HG03571 (cell line): ENCODE data around the gene FBN1.

Experiments
- ATAC-seq: cut with Tn5 transposase; IDR thresholded peaks from one replicate; pipeline ENCODE4 v1.9.1; 2021; ENCODE audit not compliant: unreplicated experiment

Gene FBN1

DNA sequence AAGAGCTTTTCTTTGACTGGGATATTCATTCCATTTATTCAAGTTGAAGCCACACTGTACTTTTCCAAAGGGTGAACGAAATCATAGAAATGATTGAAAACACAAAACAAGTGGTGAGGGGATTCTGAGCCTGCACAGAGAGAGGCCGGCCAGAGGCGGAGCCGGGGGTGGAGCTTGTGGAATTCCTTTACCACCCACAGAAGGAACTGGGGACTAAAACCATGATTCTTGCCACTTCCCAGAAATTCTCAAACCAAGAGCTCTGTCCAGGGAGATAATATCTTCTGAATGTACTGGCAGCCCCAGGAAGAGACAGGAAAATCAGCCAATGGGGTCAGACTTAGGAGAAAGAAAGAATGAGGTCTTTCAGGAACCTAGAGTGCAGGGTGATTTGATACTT is 20.8 kb downstream of the FBN1 start:
- ATAC-seq, result no peak

DNA sequence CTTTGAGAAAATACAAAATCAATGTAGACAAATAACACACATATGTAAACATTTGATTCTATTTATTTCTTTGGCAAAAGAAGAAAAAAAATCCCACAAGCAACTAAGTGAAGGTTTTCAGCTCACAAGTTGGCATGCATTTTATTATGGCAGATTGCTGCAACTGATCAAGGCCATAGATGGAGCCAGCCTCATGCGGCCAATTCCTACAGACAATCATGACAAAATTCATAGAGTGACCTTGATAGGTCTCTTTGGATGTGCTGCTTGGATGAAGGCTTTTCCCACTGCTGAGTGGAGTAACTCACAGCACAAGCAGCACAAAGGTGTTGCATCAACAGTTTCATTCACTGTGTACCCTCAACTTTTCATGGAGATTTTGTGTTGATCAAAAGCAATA is 22.1 kb downstream of the FBN1 start:
- ATAC-seq, result no peak

- ATAC-seq, result no peak
These were observed 23.3 kb downstream of the FBN1 start for GRCh38 chr15:48622237-48622636.

- no peak for ATAC-seq
These were observed 26.1 kb downstream of the FBN1 start for GRCh38 chr15:48619446-48619845.

GRCh38 chr15:48617619-48618018 is 27.9 kb downstream of the FBN1 start:
- no peak for ATAC-seq

- no peak for ATAC-seq
These were observed 29.3 kb downstream of the FBN1 start for GRCh38 chr15:48616216-48616615.

- ATAC-seq, result no peak
These were observed 31.5 kb downstream of the FBN1 start for GRCh38 chr15:48614051-48614450.

- ATAC-seq, result no peak
These were observed 36.0 kb downstream of the FBN1 start for GRCh38 chr15:48609486-48609885.

DNA sequence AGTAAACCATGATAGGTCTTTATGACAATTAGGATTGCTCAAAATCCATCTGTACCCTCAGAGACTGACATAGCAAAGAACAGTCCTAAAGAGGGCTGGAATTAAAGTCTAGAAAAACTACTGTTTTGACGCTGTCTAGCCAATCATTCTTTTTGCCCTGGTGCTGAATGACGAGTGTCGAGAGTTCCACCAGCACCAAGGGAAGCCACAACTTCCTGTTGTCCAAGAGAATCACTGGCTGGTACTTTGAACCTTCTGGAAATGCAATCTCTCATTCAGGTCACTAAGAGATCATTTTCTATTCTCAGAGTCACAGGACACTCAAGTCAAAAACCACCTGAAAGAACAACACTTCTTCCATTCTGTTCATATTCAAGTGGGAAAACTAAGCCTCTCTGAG is 37.7 kb downstream of the FBN1 start:
- ATAC-seq, result no peak

DNA sequence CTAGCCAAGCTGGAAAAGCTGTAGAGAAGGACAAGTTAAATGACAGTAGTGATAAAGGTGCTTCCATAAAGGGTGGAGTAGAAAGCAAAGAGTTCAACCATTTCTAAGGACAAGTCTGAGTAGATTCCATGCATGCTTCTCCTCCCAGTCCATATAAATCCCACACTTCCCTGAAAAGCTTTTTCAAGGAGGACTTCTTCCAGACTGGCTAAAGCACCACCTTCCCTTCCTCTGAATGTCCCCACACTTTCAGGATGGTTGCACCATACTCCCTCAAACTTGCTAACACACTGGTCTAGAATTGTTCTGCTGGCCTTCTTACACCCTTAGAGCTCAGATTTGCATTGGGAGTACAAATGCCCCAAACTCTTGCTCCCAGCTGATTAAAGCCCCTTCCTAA is 40.9 kb downstream of the FBN1 start:
- ATAC-seq, result no peak

DNA sequence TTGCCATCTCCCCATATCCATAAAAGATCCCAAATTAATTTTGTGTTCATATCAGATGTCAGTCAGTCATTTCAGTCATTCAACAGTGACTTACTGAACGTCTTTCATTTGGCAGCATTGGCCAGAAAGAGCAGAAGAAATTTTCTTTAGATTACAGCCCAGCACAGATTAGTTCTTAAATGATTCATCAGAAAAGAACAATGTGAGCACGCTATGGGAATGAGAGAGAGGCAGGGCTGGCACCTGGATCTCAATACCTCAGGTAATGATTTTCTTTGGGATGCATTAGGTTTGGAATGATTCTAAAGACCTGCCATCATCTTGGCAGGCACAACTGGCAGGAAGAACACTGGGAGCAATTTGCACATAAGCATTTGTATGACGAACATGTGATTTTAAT is 41.6 kb downstream of the FBN1 start:
- no peak for ATAC-seq

DNA sequence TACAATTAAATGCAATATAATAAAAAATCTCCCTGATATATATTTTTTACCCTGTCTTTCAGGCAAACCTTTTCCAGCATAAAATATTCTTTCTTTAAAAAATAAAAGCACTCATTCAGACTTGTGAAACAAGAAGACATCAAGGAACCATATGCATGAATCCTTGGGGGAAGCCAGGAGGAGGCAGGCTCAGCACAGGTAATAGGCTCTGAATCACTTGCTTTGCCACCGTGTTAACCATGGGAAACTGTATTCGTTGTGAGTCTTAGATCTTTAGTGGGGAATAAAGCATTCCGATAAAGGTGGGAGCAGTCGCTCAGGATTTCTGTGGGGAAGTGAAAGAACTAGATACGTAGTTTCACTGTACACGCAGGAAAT is 42.4 kb downstream of the FBN1 start:
- ATAC-seq, result no peak

- ATAC-seq, result no peak
These were observed 43.0 kb downstream of the FBN1 start for GRCh38 chr15:48602358-48603122.

DNA sequence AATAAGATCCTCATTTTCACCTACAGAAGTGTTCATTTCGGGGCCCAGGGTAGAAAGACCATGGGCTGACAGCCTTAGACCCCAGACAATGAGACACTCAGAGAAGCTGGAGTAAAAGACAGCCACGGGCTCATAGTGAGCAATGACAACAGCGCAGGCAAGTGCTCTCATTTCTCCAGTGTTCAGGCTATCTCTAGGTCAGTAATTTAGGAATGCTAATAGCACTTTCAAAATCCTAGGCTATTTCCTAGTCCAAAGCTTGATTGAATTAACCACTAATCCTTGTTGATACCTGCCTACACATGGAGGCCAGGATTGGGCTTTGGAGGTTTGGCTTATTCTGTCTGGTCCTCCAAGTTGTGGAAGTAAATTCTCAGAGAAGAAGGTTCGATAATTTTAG is 44.4 kb downstream of the FBN1 start:
- no peak for ATAC-seq

DNA sequence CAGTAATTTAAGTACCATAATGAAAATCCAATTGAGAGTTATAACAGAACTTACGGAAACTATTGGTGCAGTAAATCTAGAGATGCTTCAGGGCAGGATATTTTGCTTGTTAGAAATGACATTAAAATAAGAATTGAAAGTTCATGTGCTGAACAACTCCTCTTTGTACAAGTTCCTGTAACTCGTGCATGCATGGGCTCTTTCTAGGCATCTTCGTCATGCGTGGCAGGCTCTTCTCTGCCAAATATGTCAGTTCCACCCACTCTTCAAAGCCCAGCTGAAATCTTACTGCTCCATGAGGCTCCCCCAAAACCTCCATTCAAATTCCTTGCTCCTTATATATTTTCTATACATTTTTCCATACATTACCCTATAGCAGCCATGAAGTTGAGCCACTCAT is 48.7 kb downstream of the FBN1 start:
- ATAC-seq, result peak; percentile 41

DNA sequence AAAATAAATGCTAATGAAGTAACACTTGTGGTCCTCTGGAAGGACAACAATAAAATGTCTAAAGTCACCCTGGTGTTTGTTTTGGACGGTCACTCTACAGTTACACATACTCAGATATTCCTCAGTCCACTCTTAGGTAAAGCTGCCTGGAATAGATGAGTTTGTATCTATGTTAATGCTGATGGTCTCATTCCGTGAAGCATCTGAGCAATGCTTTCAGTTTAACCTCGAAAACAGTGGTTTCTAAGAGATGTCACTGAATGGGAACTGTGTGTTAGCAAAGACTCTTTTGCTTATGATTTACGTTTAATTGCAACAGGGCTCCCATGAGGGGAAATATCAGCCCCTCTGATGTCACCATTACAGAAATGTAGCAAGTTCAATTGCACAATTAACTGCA is 49.1 kb downstream of the FBN1 start:
- ATAC-seq, result peak; percentile 40

DNA sequence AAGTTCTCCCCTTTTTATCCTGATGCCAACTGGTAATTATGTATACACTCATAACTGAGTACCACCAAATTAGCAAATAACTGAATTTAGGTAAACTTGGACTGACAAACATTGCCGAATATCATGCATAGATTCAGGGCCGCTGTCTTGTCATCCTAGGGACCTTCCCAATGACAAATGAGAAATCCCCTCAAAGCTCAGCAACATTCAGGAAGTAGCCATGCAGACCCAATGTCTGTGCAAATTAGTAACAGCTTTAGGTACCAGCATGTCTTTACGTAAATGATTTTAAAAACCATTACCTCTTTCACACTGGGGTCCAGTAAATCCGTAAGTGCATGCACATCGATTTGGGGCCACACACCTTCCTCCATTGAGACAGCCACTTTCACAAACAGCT is 49.5 kb downstream of the FBN1 start:
- ATAC-seq, result peak; percentile 54

GRCh38 chr15:48592933-48593332 is 52.6 kb downstream of the FBN1 start:
- no peak for ATAC-seq

GRCh38 chr15:48592221-48592731 is 53.2 kb downstream of the FBN1 start:
- ATAC-seq, result no peak

- ATAC-seq, result no peak
These were observed 54.8 kb downstream of the FBN1 start for GRCh38 chr15:48590723-48591122.

DNA sequence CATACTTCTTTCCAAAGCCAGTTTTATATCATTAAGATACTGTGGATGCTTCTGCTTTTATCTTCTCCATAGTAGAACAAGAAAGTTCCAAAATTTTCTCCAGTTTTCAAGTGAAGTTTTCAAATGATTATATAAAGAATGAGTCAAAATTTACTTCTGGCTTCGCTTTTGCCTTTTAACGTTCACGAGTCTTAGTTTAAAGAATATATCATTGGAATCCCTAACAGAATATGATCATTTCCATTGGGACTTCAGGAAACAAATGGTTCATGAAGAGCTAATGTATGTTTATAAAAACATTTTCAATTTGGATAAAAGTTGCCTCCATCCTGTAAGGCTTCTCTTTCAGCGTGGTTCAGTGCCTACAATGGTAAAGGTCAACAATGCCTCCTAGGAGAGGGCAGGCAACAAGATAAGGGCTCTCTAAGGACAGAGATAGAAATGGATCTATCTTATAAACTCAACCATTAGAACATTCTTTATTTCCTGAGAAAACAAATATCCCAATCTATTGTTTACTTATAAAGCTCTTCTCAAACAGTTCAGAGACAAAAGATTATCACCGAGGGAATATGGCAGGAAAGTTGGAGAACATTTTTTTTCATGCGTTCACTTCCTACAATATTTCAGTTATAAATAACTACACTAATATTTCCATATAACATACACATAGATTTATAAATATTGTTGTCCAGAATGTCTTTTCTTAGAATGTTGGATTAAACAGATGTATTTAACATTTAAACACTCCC is 60.5 kb downstream of the FBN1 start:
- ATAC-seq, result no peak

- ATAC-seq, result no peak
These were observed 61.3 kb downstream of the FBN1 start for GRCh38 chr15:48584090-48584811.
